ENCODE data around the gene FOXP1.

Gene FOXP1

DNA sequence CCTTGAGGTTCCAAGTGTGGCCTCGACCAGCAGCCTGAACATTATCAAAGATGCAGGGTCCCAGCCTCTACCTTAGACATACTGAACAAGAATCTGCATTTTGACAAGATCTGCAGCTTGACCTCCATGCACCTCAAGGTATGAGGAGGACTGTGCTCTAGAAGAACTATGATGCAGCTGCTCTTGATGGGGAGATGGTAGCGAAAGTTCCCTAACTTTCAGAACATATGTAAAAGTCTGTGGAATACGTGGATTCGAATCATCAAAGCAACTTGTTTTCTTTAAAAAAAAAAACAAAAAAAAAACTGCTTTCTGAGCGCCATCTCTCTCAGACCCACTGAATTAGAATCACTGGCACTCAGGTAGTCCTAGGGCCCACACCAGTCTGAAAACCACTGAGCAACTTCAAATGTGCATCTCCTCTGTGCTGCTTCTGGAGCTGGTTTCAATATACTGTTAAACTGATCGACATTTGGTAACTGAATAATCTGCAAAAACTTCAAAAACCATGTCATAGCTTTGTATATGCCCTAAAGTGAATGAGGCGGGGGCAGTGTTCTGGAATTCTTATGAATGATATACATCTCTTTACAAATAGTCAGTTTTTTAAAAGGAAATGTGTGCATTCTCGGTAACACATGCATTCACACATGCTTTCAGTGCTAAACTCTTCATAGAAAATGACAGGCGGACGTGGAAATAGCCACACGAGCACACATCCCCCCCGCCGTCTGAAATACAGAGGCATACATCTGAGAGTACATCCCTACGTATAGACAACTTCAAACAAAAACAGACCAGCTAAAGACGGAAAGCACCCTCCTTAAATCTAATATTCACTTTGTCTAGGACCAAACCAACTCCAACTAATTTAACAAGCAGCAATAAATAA, 128.8 kb downstream of the FOXP1 start:
- Histone ChIP-seq H3K27me3 (ENCODE audit: insufficient read depth, poor library complexity, severe bottlenecking) (no peaks in the 10 kb centered on the region), H3K4me1 (ENCODE audit: insufficient read depth, poor library complexity, severe bottlenecking) (peaks cover 26% of the 10 kb centered on the region), H3K4me3 (ENCODE audit: severe bottlenecking) (no peak overlapping the region), H3K9me3 (ENCODE audit: severe bottlenecking) (no peaks in the 10 kb centered on the region), H3K27ac (ENCODE audit: poor library complexity, severe bottlenecking) (no peak overlapping the region), H3K36me3 (ENCODE audit: low read depth) (no peaks in the 10 kb centered on the region)
- no peak for ATAC-seq (ENCODE audit: low read depth)
- TF ChIP-seq, protein P1, sequence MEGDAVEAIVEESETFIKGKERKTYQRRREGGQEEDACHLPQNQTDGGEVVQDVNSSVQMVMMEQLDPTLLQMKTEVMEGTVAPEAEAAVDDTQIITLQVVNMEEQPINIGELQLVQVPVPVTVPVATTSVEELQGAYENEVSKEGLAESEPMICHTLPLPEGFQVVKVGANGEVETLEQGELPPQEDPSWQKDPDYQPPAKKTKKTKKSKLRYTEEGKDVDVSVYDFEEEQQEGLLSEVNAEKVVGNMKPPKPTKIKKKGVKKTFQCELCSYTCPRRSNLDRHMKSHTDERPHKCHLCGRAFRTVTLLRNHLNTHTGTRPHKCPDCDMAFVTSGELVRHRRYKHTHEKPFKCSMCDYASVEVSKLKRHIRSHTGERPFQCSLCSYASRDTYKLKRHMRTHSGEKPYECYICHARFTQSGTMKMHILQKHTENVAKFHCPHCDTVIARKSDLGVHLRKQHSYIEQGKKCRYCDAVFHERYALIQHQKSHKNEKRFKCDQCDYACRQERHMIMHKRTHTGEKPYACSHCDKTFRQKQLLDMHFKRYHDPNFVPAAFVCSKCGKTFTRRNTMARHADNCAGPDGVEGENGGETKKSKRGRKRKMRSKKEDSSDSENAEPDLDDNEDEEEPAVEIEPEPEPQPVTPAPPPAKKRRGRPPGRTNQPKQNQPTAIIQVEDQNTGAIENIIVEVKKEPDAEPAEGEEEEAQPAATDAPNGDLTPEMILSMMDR (IDR thresholded peaks at IDR 0.05; ENCODE audit: poor library complexity, severe bottlenecking) = no peak
- DNase-seq (ENCODE audit: low spot score) = no peak

DNA sequence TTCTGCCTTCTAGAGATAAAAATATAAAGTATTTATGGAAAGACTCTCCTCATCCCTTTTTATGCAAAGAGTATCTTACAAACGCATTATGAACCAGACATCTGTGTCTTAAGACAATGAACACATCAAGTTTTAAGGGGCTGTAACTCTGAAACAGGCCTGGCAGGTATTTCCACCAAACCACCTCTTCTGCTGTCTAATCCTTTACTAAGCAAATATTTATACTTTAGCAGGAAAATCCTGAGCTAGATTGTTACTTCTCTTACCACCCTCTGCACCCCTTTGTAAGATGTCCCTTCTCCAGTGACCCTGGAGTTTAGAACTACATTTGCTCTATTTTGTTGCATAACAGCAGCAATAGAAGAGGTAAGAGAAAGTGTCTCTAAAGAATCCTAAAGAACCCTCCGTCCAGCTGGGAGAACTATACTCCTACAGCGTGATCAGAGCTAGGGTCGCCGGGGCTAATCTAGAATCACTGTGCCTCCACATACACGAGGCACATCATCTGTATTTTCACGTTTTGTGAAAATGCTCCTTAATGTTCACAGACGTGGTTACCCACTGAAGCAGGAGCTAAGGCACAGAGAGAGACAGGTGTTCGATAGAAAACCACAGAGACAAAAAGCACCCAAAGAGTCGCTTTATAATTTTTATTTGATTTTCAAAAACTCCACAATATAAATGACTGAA, 129.6 kb downstream of the FOXP1 start:
- H3K27ac ChIP-seq (ENCODE audit: poor library complexity, severe bottlenecking) = no peak overlapping the region
- no peaks in the 10 kb centered on the region for H3K36me3 ChIP-seq (ENCODE audit: low read depth)
- DNase-seq (ENCODE audit: low spot score) (no peak), ATAC-seq (ENCODE audit: low read depth) (no peak)
- H3K4me1 ChIP-seq (ENCODE audit: insufficient read depth, poor library complexity, severe bottlenecking) = peaks cover 26% of the 10 kb centered on the region
- TF ChIP-seq, protein P1 (IDR thresholded peaks at IDR 0.05; ENCODE audit: poor library complexity, severe bottlenecking) = no peak
- H3K4me3 ChIP-seq (ENCODE audit: severe bottlenecking) = no peak overlapping the region
- no peaks in the 10 kb centered on the region for H3K27me3 ChIP-seq (ENCODE audit: insufficient read depth, poor library complexity, severe bottlenecking)
- H3K9me3 ChIP-seq (ENCODE audit: severe bottlenecking) = no peaks in the 10 kb centered on the region

DNA sequence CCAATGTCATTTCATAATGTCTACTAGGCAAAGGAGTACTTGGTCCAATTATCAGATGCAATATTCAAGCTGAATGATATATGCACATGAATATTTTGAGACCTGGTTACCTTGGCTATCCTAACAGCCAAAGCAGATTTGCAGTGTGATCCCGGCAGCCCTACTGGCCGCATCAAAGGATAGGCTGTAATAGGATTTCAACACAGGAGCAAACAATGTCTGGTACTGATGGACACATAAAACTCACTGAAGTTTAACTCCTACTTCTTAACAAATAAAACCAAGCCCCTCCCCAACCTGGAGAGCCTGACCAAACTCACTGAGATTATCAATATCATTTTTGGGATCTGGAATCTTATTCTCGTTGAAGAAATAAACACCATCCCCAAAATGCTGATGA, 130.2 kb downstream of the FOXP1 start:
- no peaks in the 10 kb centered on the region for H3K27me3 ChIP-seq (ENCODE audit: insufficient read depth, poor library complexity, severe bottlenecking)
- TF ChIP-seq, protein P1 (IDR thresholded peaks at IDR 0.05; ENCODE audit: poor library complexity, severe bottlenecking) = no peak
- ATAC-seq (ENCODE audit: low read depth) = no peak
- no peaks in the 10 kb centered on the region for H3K36me3 ChIP-seq (ENCODE audit: low read depth)
- H3K9me3 ChIP-seq (ENCODE audit: severe bottlenecking) = no peaks in the 10 kb centered on the region
- no peak for DNase-seq (ENCODE audit: low spot score)
- no peak overlapping the region for H3K27ac ChIP-seq (ENCODE audit: poor library complexity, severe bottlenecking)
- no peak overlapping the region for H3K4me3 ChIP-seq (ENCODE audit: severe bottlenecking)
- H3K4me1 ChIP-seq (ENCODE audit: insufficient read depth, poor library complexity, severe bottlenecking) = peaks cover 32% of the 10 kb centered on the region

DNA sequence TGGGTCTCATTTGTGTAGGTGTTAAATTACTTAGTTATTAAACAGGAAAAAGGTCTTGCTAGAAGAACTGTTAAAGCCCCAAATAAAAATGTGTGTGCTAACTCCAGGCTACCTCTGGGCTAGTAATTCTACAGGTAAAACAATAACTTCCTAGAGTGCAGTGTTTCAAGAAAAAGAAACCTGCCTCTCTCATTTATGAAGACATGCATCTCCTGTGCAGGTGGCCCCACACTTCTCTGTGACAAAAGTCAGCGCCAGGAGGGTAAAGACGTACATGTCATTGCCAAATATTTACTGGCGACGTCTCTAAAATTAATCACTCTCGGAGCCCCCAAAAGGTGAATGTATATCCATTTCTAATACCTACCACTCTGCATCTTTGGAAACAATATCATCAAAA, 131.7 kb downstream of the FOXP1 start:
- H3K4me3 ChIP-seq (ENCODE audit: severe bottlenecking) = no peak overlapping the region

More for the DNA sequence above, 131.7 kb downstream of the FOXP1 start:
- ATAC-seq (ENCODE audit: low read depth) = no peak
- no peak for DNase-seq (ENCODE audit: low spot score)
- TF ChIP-seq, protein P1 (IDR thresholded peaks at IDR 0.05; ENCODE audit: poor library complexity, severe bottlenecking) = no peak
- no peaks in the 10 kb centered on the region for H3K36me3 ChIP-seq (ENCODE audit: low read depth)
- no peak overlapping the region for H3K27ac ChIP-seq (ENCODE audit: poor library complexity, severe bottlenecking)
- no peaks in the 10 kb centered on the region for H3K9me3 ChIP-seq (ENCODE audit: severe bottlenecking)
- H3K27me3 ChIP-seq (ENCODE audit: insufficient read depth, poor library complexity, severe bottlenecking) = no peaks in the 10 kb centered on the region
- H3K4me1 ChIP-seq (ENCODE audit: insufficient read depth, poor library complexity, severe bottlenecking) = peaks cover 41% of the 10 kb centered on the region
